Endothelial cell of umbilical vein (primary cell): ENCODE results near the gene ZNF331. TPM values are rescaled to one million over a fixed set of nuclear protein-coding genes. Genes with fewer than 3 reads are reported as not detected.
A peak's percentile ranks its signal among the peaks of the same experiment; 100 is the strongest.

ENCODE experiments used
- BruUV-seq: library from RNA; stranded (reverse); fragments of 400-500 nt; replicated peaks from 2 replicates; lab custom pipeline; 2021; lab: Mats Ljungman, UMichigan
- CTCF ChIA-PET: fragments of 300-600, 350-600 bp; sonication (Branson Sonifier 250); formaldehyde crosslinking; loops from one replicate; lab custom pipeline; 2021; ENCODE audit warnings: antibody characterized with exemption, inconsistent platforms; lab: Charles Lee
- POLR2A ChIA-PET: fragments of 300-600, 350-600 bp; sonication (Branson Sonifier 250); formaldehyde crosslinking; loops from one replicate; lab custom pipeline; 2021; ENCODE audit warnings: antibody characterized with exemption, inconsistent platforms; lab: Charles Lee
- DNase-seq: peaks from one replicate; pipeline ENCODE4 v3.0.0-alpha.2; 2011; ENCODE audit warnings: low read depth, low spot score
- FAIRE-seq: peaks from 2 replicates; lab custom pipeline; 2011; peaks lifted over from hg19 to GRCh38; lab: Jason Lieb, UNC
- H2AFZ ChIP-seq: 2 replicates; pipeline ENCODE4 v1.6.0; 2012; ENCODE audit warnings: low read depth, low read length, control low read depth, inconsistent platforms
- H3K27ac ChIP-seq: 2 replicates; pipeline ENCODE4 v1.5.1; 2011; ENCODE audit warnings: low read depth, mild to moderate bottlenecking, control low read depth, low read length, moderate library complexity; ENCODE audit not compliant: insufficient read depth
- H3K27me3 ChIP-seq, 2 experiments: 2 replicates each; pipeline versions ENCODE4 v1.6.0 to v1.6.1; 2011; ENCODE audit warnings: low read length in 2 of 2, mixed read lengths in 1 of 2; ENCODE audit not compliant: control insufficient read depth in 2 of 2, insufficient read depth in 2 of 2
- H3K36me3 ChIP-seq, 2 experiments: 2 replicates in 1 of 2; 3 replicates in 1 of 2; pipeline ENCODE4 v1.5.1; 2011; ENCODE audit warnings: low read length in 2 of 2, mild to moderate bottlenecking in 1 of 2, moderate library complexity in 1 of 2; ENCODE audit not compliant: control insufficient read depth in 2 of 2, insufficient read depth in 2 of 2; ENCODE audit errors: extremely low read depth in 1 of 2
- H3K4me1 ChIP-seq: 3 replicates; pipeline ENCODE4 v1.5.1; 2011; ENCODE audit warnings: mild to moderate bottlenecking, low read length; ENCODE audit not compliant: control insufficient read depth, insufficient read depth; ENCODE audit errors: extremely low read depth
- H3K4me2 ChIP-seq: 2 replicates; pipeline ENCODE4 v1.6.1; 2011; ENCODE audit warnings: low read length, control low read depth, mixed read lengths; ENCODE audit not compliant: insufficient read depth
- H3K4me3 ChIP-seq, 3 experiments: fragments of 200-600 bp in 1 of 3; sonication (generic), shearing (Covaris generic) in 1 of 3; replicated peaks in 1 of 3; 2 replicates each; pipeline ENCODE4 v1.5.1; 2011 to 2016; ENCODE audit warnings: control low read depth in 3 of 3, low read length in 3 of 3, mild to moderate bottlenecking in 2 of 3, inconsistent platforms in 1 of 3, low read depth in 1 of 3, moderate library complexity in 1 of 3; ENCODE audit not compliant: insufficient read depth in 1 of 3
- H3K79me2 ChIP-seq: 2 replicates; pipeline ENCODE4 v1.6.0; 2012; ENCODE audit warnings: low read length, inconsistent platforms; ENCODE audit not compliant: control insufficient read depth, insufficient read depth
- H3K9ac ChIP-seq: replicated peaks from 2 replicates; pipeline ENCODE3; 2011; ENCODE audit warnings: low read length, control low read depth; ENCODE audit not compliant: insufficient read depth; ENCODE audit errors: extremely low read depth
- H3K9me1 ChIP-seq: replicated peaks from 3 replicates; pipeline ENCODE4 v1.6.0; 2011; ENCODE audit warnings: mild to moderate bottlenecking, low read length; ENCODE audit not compliant: control insufficient read depth, insufficient read depth; ENCODE audit errors: extremely low read depth
- H3K9me3 ChIP-seq: replicated peaks from 2 replicates; pipeline ENCODE4 v1.5.1; 2012; ENCODE audit warnings: low read length, inconsistent platforms; ENCODE audit not compliant: control insufficient read depth, insufficient read depth
- H4K20me1 ChIP-seq: replicated peaks from 2 replicates; pipeline ENCODE3; 2011; ENCODE audit warnings: mild to moderate bottlenecking, low read length; ENCODE audit not compliant: control insufficient read depth, insufficient read depth; ENCODE audit errors: extremely low read depth
- EZH2 ChIP-seq: IDR thresholded peaks from 2 replicates; pipeline ENCODE4 v1.6.1; 2012; ENCODE audit warnings: borderline replicate concordance, low read depth, mild to moderate bottlenecking, moderate library complexity, low read length, inconsistent platforms; ENCODE audit not compliant: severe bottlenecking
- FOS ChIP-seq: IDR thresholded peaks from 2 replicates; pipeline ENCODE4 v1.6.1; 2011; ENCODE audit warnings: mild to moderate bottlenecking, low read length, moderate library complexity, borderline replicate concordance; ENCODE audit not compliant: insufficient read depth
- GATA2 ChIP-seq: IDR thresholded peaks from 2 replicates; pipeline ENCODE4 v1.7.0; 2011; ENCODE audit warnings: low read depth, mild to moderate bottlenecking, moderate library complexity, mixed read lengths, low read length; ENCODE audit not compliant: insufficient read length, insufficient read depth
- JUN ChIP-seq: IDR thresholded peaks from 2 replicates; pipeline ENCODE4 v1.6.1; 2011; ENCODE audit warnings: borderline replicate concordance, low read depth; ENCODE audit not compliant: insufficient read length, insufficient read depth
- MYC ChIP-seq: IDR thresholded peaks from one replicate; pipeline ENCODE4 v1.6.1; 2011; ENCODE audit warnings: mild to moderate bottlenecking, low read depth, low read length
- POLR2A ChIP-seq: IDR thresholded peaks from 2 replicates; pipeline ENCODE4 v1.6.1; 2012; ENCODE audit warnings: low read depth, mild to moderate bottlenecking, control low read depth, low read length
- POLR2AphosphoS5 ChIP-seq: IDR thresholded peaks from 2 replicates; pipeline ENCODE4 v1.6.1; 2012; ENCODE audit warnings: low read depth, mild to moderate bottlenecking, control low read depth, low read length, moderate library complexity; ENCODE audit not compliant: insufficient read depth
- dilution Hi-C: fragments of 300-500 bp; cut with MboI; formaldehyde crosslinking; loops from one replicate; pipeline ENCODE4 v1.15.0; 2019; ENCODE audit warnings: low sequenced_read_pairs; ENCODE audit not compliant: extremely low pct_ligation_motif_present
- intact Hi-C: fragments of 100-400 bp; cut with micrococcal nuclease; formaldehyde crosslinking; loops from one replicate; pipeline ENCODE4 v1.10.0; 2022
- polyA plus RNA-seq, 4 experiments: library from polyadenylated mRNA; depleted of rRNA in 3 of 4; stranded (reverse) in 3 of 4; unstranded in 1 of 4; fragments of >200 nt; gene quantifications; 2 replicates each; pipeline versions ENCODE4 v1.2.1 to v1.2.3, GENCODE V29; 2011 to 2012; ENCODE audit warnings: missing spikeins in 1 of 4
- total RNA-seq: library from RNA; stranded (reverse); gene quantifications from 2 replicates; pipeline ENCODE4 v1.2.3, GENCODE V29; 2021
- TF ChIP-seq, protein P1 (sequence below): IDR thresholded peaks from 2 replicates; pipeline ENCODE4 v1.6.1; 2011; ENCODE audit not compliant: insufficient read depth, insufficient read length
- TF ChIP-seq, protein P2 (sequence below), 2 donors: IDR thresholded peaks; 1 replicate in 1 of 2; 2 replicates in 1 of 2; pipeline ENCODE4 v1.5.1; 2011; ENCODE audit warnings: low read length in 2 of 2, mild to moderate bottlenecking in 2 of 2, moderate library complexity in 2 of 2, control low read depth in 1 of 2, inconsistent platforms in 1 of 2, low read depth in 1 of 2; ENCODE audit not compliant: insufficient read depth in 1 of 2; ENCODE audit errors: extremely low read depth in 1 of 2

The ZNF331 gene
- total and polyA plus RNA-seq, 2 donors (not counting 3 experiments of a cell fraction or from before 2014, with no cell fraction given): 6.2 to 11.2 TPM

DNA sequence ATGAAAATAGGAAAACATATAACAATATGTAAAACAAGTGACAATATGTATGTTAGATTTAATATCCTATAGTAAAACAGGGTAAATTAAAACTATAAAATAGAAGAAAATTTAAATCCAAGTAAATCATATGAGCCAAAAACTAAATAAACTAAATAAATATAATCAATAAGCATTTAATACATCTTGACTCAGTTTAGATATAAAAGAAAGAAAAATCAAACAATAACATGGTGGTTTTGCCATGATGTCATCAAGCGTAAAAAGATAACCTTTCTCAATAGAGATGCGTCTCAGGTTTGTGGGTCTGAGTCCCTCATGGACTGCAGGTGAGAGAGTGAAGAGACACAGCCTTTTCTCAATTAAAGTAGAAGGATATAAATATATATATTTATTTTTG is 26.6 kb upstream of the ZNF331 start:
- Histone ChIP-seq H3K27ac (no peak overlapping the region), H3K9ac (no peak overlapping the region), H3K4me1 (no peaks in the 10 kb centered on the region), H3K4me3 (no peak overlapping the region), H3K4me2 (no peak overlapping the region), H3K27me3 (no peaks in the 10 kb centered on the region), H3K79me2 (no peaks in the 10 kb centered on the region), H3K36me3 (no peaks in the 10 kb centered on the region), H4K20me1 (no peaks in the 10 kb centered on the region), H2AFZ (no peak overlapping the region), H3K9me1 (no peaks in the 10 kb centered on the region), H3K9me3 (no peaks in the 10 kb centered on the region)
- TF ChIP-seq JUN (no peak), EZH2 (no peak), GATA2 (no peak), POLR2AphosphoS5 (no peak), MYC (no peak), FOS (no peak)
- TF ChIP-seq, protein P1, sequence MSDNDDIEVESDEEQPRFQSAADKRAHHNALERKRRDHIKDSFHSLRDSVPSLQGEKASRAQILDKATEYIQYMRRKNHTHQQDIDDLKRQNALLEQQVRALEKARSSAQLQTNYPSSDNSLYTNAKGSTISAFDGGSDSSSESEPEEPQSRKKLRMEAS: no peak
- intact Hi-C loops: loop anchor here (10.0 kb wide), 1 partner anchor 233 kb away; no protein-coding TSS in a partner anchor
- dilution Hi-C loops: no loop called here
- DNase-seq (no peak), FAIRE-seq (no peak)
- ChIA-PET POLR2A (no interaction called here), CTCF (interaction anchor here (1.9 kb wide), 1 partner anchor 86 kb away, joined by 12 read pairs; no protein-coding TSS in a partner anchor)
- no TSS peak for BruUV-seq

DNA sequence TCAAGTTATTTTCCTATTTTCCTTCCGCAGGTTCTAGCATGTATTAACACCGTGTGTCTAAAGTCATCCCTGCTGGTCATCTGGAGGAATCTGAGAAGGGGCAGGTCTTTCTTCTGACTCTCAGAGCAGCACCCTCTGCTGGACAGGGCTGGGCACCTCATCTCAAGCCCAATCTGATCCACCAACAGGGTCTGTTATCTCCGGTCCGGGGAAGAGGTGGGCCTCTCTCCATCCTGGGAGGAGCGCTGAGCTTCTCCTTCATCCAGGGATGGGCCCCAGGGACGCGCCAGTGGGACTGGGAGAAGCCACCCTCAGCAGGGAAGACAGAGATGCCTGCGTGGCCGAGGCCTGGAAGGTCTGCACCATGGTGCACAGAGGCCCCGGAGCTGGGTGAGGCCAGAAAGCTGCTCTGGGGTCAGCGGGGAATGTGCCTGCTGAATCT is 26.0 kb upstream of the ZNF331 start:
- H3K9me1 ChIP-seq: no peaks in the 10 kb centered on the region
- BruUV-seq: no TSS peak
- H4K20me1 ChIP-seq: no peaks in the 10 kb centered on the region
- no peaks in the 10 kb centered on the region for H3K79me2 ChIP-seq
- FAIRE-seq: peak; percentile 79
- no peak overlapping the region for H3K4me3 ChIP-seq
- no peaks in the 10 kb centered on the region for H3K36me3 ChIP-seq
- no peak overlapping the region for H3K27ac ChIP-seq
- TF ChIP-seq, protein P2, sequence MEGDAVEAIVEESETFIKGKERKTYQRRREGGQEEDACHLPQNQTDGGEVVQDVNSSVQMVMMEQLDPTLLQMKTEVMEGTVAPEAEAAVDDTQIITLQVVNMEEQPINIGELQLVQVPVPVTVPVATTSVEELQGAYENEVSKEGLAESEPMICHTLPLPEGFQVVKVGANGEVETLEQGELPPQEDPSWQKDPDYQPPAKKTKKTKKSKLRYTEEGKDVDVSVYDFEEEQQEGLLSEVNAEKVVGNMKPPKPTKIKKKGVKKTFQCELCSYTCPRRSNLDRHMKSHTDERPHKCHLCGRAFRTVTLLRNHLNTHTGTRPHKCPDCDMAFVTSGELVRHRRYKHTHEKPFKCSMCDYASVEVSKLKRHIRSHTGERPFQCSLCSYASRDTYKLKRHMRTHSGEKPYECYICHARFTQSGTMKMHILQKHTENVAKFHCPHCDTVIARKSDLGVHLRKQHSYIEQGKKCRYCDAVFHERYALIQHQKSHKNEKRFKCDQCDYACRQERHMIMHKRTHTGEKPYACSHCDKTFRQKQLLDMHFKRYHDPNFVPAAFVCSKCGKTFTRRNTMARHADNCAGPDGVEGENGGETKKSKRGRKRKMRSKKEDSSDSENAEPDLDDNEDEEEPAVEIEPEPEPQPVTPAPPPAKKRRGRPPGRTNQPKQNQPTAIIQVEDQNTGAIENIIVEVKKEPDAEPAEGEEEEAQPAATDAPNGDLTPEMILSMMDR (IDR thresholded peaks at IDR 0.05; ENCODE audit: extremely low read depth in 1 of 2, insufficient read depth in 1 of 2, low read depth in 1 of 2, low read length in 2 of 2): peak; percentile 58 to 82
- no peak for TF ChIP-seq POLR2A
- no peak for TF ChIP-seq JUN
- TF ChIP-seq MYC: no peak
- H3K27me3 ChIP-seq: no peaks in the 10 kb centered on the region
- CTCF ChIA-PET: interaction anchor here (1.0 kb wide), 1 partner anchor 87 kb away, joined by 5 read pairs; no protein-coding TSS in a partner anchor
- no peaks in the 10 kb centered on the region for H3K9me3 ChIP-seq
- no peak overlapping the region for H3K4me2 ChIP-seq
- peak; percentile 57 for DNase-seq
- H3K9ac ChIP-seq: no peak overlapping the region
- no peak overlapping the region for H2AFZ ChIP-seq
- intact Hi-C loops (loop anchor here (1.0 to 10.0 kb wide), 2 partner anchors 87 to 233 kb away; no protein-coding TSS in a partner anchor), dilution Hi-C loops (no loop called here)
- no peaks in the 10 kb centered on the region for H3K4me1 ChIP-seq
- POLR2A ChIA-PET: no interaction called here
